ENCODE data around the gene ZNF667.
A peak's percentile ranks its signal among the peaks of the same experiment; 100 is the strongest.

The ZNF667 gene

DNA sequence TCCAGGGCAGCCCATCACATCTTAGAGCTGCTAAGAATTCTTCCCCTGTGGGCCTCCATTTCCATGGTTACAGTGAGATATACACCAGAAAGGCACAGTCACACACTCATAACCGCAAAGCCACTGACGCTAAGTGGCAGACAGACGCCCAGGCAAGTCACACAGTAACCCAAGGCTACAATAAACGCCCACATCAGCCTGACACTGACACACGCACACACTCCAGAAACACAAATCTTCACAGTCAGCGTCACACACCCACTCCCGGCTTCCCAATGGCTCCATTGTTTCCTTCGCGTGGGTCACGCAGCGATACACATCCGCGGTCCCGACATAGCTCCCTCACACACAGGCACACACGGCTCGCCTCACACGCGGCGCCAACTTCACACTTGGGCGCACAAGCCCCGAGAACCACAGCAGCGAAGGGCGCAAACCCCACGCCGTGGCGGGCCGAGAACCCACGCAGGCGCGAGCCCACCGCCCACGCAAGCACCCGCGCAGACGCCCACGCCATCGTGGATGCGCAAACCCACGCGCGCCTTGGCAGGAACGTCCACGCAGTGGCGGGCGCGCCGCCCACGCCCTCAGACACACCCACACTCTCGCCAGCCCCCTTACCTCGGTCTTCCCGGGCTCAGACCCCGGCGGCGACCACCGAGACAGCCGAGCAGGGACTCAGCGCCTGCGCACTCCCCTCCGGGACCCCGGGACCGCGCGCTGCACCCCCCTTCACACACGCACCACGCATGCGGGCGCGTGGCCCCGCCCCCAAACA lies at the start of gene ZNF667:
ZNF667 (minus strand) TSS at position 695 of the 778 bp plus-strand sequence. CDS start 14,975 bp downstream, outside the sequence.
- no peak for DNase-seq (ENCODE audit: low read depth in 2 of 2)

DNA sequence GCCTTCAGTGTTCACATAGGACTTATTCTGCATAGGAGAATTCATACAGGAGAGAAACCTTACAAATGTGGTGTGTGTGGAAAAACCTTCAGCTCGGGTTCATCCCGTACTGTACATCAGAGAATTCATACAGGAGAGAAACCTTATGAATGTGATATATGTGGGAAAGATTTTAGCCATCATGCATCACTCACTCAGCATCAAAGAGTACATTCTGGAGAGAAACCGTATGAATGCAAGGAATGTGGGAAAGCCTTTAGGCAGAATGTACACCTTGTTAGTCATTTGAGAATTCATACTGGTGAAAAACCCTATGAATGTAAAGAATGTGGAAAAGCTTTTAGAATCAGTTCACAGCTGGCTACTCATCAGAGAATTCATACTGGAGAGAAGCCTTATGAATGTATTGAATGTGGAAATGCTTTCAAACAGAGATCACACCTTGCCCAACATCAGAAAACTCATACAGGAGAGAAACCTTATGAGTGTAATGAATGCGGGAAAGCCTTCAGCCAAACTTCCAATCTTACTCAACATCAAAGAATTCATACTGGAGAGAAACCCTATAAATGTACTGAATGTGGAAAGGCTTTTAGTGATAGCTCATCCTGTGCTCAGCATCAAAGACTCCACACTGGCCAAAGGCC lies 48.2 kb upstream of the ZNF667 start:
- no peak for DNase-seq (ENCODE audit: low read depth in 2 of 2)

DNA sequence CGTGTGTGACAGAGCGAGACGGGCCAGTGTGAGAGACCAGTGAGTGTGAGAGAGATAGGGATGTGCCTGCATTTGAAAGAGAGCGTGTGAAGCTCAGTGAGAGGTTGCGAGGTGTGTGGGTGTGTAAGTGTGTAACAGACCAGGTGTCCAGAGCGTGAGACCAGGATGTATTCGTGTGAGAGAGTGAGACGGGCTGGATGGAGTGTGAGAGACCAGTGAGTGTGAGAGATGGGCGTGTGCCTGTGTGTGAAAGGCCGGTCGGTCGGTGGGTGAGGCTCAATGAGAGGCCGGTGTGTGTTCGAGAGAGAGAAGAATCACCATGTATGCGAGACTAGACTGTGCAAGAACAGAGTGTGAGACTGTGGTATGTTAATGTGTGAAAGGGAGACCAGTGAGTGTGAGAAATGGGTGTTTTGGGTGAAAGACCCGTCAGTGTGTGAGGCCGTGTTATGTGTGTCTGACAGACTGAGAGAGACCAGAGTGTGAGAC lies 31.2 kb upstream of the ZNF667 start:
- DNase-seq (ENCODE audit: low read depth in 2 of 2), result no peak

DNA sequence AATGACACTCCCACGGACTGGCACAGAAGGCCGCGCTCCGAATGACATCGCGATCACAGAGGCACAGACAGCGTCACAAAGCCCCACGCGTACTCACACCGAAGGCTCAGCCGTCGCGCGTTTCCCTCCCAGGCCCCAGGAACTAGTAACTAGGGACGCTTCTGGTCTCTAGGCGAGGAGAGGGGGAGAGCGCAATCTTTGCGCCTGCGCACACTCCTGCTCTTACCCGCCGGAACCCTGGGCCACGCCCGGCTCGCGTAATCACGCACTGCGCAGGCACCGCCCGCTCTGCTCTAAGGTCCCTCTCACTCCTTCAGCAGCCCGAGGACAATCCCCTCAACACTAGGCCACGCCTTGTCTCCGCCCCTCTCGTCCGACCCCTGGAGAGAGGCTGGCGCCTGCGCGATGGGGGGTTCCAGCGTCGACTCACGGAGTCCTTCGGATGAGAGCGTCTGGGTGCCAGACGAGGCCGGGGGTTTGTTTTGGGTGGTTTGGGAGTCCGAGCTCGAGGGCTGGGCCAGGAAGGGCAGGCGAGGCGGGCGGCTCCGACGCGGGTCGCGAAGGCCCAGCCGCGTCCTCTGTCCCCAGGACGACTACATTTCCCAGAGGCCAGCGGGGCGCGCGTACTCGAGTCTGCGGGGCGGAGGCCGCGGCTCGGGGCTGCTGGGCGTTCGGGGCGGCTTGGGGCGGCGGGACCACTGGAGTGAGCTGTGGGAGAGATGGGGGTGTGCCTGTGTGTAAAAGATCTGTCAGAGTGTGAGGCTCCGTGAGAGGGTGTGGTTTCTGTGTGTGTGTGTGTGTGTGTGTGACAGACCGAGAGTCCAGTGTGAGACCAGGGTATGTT lies 30.5 kb upstream of the ZNF667 start, which contains the start of gene ZNF471:
ZNF471 (plus strand) TSS at position 410 of the 844 bp plus-strand sequence. CDS start 3,717 bp downstream, outside the sequence.
- peak; percentile 62 to 70 for DNase-seq (ENCODE audit: low read depth in 2 of 2)

DNA sequence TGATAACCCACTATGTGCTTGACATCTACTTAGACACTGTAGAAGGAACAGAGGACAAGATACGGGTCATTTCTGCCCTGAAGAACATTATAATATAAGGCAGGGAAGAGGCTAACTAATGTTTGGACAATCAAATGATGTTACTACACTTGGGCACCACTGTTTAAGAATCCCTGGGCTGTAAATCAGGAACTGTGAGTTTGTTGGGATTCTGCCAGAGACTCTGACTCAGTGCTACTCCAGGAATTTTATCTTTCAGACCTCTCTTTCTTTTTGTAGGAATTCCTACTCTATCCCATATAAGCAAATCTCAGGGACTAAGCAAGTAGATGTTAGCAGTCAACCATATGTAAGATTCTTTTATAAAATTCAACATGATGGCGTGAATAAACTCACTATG lies 27.4 kb upstream of the ZNF667 start:
- DNase-seq (ENCODE audit: low read depth in 2 of 2), result no peak

DNA sequence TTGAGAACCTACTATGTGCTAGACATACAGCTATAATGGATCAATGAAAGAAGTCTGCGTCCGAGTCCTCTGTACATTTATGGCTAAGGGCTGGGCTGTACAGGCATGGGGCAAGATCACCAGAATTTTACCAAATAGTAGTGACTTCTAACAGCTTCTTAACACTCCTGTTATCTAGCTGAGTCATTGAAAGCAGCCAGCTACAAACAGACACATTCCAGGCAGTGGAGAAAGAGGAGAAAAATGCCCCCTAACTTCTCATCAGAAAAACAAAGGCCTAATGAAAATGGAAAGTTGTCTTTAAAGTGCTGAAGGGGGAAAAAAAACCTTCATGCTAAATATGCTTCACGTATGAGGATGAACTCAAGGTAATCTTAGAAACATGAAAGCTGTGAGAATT lies 14.3 kb upstream of the ZNF667 start:
- DNase-seq (ENCODE audit: low read depth in 2 of 2), result no peak

DNA sequence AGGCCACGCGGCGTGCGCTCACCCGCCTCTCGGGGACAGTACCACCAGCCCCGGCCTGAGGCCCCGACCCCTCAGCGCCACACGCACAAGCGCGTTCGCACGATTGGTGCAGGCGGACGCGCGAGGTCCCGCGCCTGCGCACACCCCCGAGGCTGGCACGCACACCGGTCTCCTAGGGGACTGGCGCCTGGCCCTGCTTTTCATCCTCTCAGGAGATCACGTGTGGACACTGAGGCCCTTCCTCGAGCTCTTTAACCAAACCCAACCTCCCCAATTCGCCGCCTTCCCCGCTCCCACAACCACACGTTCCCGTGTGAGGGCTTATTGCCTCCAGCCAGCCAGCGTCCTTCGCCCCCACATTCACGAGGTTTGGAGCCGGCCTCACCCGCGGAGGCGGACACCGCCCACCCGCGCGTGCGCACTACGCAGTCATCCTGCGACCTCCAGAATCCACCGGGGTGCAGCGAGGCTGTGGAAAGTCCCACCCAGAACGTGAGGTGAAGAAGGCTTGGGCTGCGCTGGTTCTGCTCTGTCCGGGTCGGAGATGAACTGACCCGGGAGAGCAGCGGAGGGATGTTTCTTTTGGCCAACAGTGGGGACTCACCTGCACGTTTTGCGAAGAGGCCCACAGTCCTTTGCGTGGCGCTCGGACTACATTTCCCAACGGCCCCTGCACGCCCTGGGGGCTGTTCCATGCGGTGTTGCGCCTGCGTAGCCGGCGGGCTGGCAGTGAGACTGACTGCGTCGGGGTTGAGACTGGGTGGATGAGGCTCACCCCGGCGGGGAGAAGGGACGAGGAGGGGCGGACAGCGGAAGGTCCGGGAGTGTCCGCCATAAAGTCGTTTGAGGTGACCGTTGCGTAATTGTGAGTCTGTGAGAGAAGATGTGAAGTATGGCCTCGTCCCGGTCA lies 539 bp upstream of the ZNF667 start:
- DNase-seq (ENCODE audit: low read depth in 2 of 2), result peak; percentile 28 to 47

DNA sequence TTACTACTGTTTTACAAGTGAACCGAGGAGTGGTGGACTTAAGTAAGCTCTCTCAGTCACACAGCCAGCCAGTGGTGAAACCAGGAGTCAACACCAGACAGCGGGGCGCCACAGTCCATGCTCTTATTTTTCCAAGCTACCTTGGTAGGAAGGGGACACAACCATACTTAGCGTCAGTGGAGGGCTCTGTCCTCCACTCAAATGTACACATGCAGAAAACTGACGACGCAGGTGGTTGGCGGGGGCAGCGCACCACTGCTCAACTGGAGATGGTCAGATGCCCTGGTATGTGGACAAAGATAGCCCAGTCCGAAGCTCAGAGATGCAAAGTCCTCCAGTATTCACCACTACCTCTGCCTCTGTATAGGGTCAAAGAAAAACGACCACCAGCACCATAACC lies 1.1 kb downstream of the ZNF667 start:
- no peak for DNase-seq (ENCODE audit: low read depth in 2 of 2)

DNA sequence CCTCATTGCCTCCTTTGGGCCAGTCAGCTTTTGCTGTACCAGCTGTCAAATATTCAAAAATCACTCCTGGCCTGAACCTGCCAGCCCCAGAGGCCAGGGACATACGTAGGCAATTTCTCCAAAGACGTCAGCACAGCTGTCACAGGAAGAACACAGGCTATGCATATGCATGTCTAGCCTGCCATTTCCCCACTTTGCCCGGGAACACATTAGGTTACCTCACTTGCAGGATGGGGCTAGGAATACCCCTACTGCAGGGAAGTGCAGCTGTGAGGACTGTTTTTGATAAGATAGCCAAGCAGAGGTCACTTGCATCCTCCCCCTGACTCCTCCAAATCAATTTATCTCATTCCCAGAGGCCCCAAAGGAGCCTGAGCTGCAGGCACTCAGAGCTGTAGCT lies 2.8 kb downstream of the ZNF667 start:
- DNase-seq (ENCODE audit: low read depth in 2 of 2), result no peak

DNA sequence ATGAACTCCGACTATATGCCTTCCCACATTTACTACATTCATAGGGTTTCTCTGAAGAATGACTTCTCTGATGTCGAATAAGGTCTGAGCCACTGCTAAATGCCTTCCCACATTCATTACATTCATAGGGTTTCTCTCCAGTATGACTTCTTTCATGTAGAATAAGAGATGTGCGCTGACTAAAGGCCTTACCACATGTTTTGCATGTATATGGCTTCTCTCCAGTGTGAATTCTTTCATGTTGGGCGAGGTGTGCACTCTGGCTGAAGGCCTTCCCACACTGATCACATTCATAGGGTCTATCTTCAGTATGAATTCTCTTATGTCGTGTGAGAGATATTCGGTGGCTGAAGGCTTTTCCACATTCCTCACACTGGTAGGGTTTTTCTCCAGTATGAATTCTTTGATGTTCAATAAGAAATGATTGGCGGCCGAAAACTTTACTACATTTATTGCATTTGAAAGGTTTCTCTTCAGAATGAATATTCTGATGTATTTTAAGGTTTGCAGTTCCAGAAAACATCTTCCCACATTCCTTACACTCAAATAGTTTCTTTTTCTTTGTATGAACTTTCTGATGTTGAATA lies 35.8 kb downstream of the ZNF667 start:
- DNase-seq (ENCODE audit: low read depth in 2 of 2), result no peak

DNA sequence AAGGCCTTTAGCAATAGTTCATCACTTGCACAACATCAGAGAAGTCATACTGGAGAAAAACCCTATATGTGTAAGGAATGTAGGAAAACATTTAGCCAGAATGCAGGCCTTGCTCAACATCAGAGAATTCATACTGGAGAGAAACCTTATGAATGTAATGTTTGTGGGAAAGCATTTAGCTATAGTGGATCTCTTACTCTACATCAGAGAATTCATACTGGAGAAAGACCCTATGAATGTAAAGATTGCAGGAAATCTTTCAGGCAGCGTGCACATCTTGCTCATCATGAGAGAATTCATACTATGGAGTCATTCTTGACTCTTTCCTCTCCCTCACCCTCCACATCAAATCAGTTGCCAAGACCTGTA lies 53.2 kb downstream of the ZNF667 start:
- DNase-seq (ENCODE audit: low read depth in 2 of 2), result no peak

DNA sequence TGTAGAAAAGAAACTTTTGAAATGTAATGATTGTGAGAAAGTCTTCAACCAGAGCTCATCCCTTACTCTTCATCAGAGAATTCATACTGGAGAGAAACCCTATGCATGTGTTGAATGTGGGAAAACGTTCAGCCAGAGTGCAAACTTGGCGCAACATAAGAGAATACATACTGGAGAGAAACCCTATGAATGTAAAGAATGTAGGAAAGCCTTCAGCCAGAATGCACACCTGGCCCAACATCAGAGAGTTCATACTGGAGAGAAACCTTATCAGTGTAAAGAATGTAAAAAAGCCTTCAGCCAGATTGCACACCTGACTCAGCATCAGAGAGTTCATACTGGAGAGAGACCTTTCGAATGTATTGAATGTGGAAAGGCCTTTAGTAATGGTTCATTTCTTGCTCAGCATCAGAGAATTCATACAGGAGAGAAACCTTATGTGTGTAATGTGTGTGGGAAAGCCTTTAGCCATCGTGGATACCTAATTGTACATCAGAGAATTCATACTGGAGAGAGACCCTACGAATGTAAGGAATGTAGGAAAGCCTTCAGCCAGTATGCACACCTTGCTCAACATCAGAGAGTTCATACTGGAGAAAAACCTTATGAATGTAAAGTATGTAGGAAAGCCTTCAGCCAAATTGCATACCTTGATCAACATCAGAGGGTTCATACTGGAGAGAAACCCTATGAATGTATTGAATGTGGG lies 53.7 kb downstream of the ZNF667 start:
- no peak for DNase-seq (ENCODE audit: low read depth in 2 of 2)

DNA sequence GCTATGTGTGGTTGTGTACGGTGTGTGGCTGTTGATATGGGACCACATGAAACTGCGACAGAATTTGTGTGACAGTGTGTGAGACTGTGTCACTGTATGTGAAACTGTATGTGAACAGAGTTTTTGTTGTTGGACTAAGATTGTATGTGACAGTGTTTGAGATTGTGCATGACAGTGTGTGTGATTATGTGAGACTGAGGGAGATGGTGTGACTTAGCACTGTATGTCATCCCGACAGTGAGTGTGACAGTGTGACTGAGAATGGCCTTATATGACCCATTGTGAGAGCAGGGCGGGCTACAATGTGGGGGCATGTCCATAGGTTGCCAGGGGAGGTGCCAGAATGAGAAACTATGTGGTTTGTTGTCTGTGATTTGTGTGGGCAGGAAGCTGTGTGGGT lies 72.1 kb downstream of the ZNF667 start:
- DNase-seq (ENCODE audit: low read depth in 2 of 2), result no peak

DNA sequence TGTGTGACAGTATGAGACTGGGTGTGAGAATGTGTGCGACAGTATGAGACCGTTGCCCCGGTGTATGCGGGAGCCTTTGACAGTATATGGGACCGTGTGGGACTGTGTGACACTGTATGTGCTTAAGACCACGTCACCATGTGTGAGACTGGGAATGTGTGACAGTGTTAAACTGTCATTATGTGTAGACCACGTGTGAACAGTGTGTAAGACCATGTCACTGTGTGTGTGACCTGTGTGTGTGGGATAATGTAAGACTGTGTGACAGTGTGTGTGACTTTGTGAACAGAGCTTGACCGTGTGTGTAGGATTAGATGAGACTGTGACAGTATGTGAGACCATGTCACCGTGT lies 72.5 kb downstream of the ZNF667 start:
- no peak for DNase-seq (ENCODE audit: low read depth in 2 of 2)

DNA sequence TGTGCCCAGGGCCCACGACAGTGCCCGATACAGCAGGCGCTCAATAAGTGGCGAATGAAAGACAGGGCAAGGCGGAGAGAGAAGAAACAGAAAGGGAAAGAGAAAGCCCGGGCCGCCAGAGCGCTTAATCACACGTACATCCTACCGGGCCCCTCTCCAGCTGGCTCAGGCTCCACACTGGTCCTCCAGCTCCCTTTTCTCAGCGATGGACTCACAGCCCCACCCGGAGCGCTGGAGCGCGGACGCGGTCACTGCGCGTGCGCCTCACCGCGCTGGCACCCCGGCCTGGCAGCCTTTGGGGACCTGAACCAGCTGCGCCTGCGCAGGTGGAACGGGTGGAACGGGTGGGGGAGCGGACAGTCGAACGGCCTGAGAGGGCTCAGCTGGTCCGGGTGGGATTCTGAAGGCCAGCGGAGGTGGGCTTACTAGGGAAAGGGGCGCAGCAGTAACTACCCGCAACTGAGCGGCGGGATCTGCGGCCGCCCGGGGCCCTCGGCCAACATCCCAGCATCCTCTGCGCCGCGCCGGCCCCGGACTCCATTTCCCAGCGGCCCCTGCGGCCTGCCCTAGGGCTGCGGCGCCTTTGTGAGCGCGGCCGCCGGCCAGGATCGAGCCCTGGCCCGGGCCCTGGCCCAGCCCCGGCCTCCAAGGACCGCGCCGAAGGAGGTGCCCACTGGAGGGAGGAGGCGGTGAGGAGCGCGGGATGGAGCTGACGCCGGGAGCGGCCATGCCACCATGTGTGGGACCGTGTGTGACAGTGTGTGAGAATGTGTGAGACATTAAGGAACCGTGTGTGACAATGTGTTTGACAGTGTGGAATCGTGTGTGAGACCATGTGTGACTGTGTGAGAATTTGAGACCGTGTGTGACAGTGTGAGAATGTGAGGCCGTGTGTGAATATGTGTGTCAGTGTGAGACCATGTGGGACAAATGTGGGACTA lies 73.1 kb downstream of the ZNF667 start, which contains the start of gene ZNF583:
ZNF583 (plus strand) TSS at position 569 of the 941 bp plus-strand sequence. CDS start 2,783 bp downstream, outside the sequence.
- DNase-seq (ENCODE audit: low read depth in 2 of 2), result peak; percentile 78 to 80

DNA sequence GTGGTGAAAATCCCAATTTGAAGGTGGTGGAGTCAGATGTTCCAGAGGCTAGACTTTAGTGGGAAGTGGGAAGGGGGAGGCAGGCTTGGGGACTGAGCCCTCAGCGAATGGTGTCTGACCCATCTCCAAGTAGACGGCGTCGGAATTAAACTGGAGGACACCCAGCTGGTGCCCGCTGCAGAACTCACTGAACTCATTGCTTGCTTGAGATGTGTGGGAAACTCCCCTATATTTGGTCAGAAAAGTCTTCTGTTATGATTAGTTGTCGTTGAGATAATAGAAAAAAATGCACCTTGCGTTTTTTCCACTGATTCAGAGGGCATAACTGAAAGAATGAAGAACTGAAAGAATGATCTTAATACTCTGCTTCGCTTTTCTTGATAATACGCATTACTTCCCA lies 73.9 kb downstream of the ZNF667 start:
- DNase-seq (ENCODE audit: low read depth in 2 of 2), result no peak

DNA sequence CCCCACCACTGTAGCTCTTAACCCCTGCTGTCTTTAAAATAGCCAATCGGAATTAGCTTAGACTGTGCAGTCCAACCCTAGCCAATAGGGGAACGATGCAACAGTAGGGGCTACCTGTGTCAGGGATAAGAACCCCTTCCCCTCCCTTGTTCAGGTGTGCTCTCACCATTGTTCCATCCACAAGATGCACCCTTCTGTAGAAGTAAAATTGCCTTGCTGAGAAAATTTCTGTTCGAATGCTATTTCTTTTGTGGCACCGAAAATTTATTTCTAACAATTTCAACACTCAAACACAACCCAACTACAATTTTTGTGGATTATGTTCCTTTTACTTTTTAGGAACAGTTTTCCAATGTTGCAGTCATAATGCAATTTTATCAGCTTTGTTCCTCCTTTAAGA lies 76.7 kb downstream of the ZNF667 start:
- DNase-seq (ENCODE audit: low read depth in 2 of 2), result no peak

DNA sequence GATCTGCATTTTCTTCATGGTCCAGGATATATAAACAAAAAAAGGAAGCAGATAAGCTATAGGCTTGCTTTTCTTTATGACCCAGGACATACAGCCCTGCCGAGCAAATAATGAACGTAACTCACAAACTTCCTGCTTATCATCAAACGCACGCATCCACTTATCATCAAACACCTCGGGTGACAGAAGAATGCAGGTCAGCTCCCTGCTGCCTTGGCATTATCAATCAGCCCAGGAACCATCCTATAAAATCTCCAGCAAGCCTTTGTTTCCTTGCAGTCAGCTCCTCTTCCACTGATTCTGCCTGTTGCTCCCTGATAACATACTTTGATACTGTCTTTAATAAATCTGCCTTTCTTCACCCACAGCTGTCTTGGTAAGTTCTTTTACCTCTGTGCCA lies 78.3 kb downstream of the ZNF667 start:
- DNase-seq (ENCODE audit: low read depth in 2 of 2), result no peak
